Activated CD8-positive, alpha-beta T cell treated with anti-CD3 and anti-CD28 coated beads for 36 hours (primary cell): ENCODE measurements around the gene MAN2C1. TPM values are rescaled to one million over a fixed set of nuclear protein-coding genes. Genes with fewer than 3 reads are reported as not detected.

Source experiments
- ATAC-seq: fragments of 200-7000 bp; cut with Tn5 transposase; one replicate; pipeline ENCODE4 v1.10.0; 2021; ENCODE audit warnings: mild to moderate bottlenecking, moderate library complexity
- CTCF ChIA-PET: fragments of 350-600 bp; sonication (Branson Sonifier 250); formaldehyde crosslinking; loops from one replicate; lab custom pipeline; 2021; ENCODE audit warnings: antibody characterized with exemption; lab: Charles Lee
- POLR2A ChIA-PET: fragments of 350-600 bp; sonication (Branson Sonifier 250); formaldehyde crosslinking; loops from one replicate; lab custom pipeline; 2021; ENCODE audit warnings: antibody characterized with exemption; lab: Charles Lee
- DNase-seq: peaks from one replicate; pipeline ENCODE4 v3.0.0-alpha.2; 2020
- H3K27ac Mint-ChIP-seq: one replicate; pipeline ENCODE4 v1.8.0; 2021; ENCODE audit warnings: mild to moderate bottlenecking, mixed read lengths
- H3K27me3 Mint-ChIP-seq: one replicate; pipeline ENCODE4 v1.8.0; 2021; ENCODE audit warnings: mixed read lengths
- H3K36me3 Mint-ChIP-seq: one replicate; pipeline ENCODE4 v1.8.0; 2021; ENCODE audit warnings: low read depth, mixed read lengths
- H3K4me1 Mint-ChIP-seq: one replicate; pipeline ENCODE4 v1.8.0; 2021; ENCODE audit warnings: low read depth, mixed read lengths
- H3K4me3 Mint-ChIP-seq: one replicate; pipeline ENCODE4 v1.8.0; 2021; ENCODE audit warnings: mild to moderate bottlenecking, moderate library complexity, mixed read lengths
- H3K9me3 Mint-ChIP-seq: one replicate; pipeline ENCODE4 v1.8.0; 2021; ENCODE audit warnings: mixed read lengths
- CTCF ChIP-seq: fragments of 200-600 bp; IDR thresholded peaks from one replicate; pipeline ENCODE4 v1.8.0; 2022; ENCODE audit warnings: antibody characterized with exemption, mild to moderate bottlenecking
- intact Hi-C: fragments of 100-400 bp; cut with micrococcal nuclease; formaldehyde crosslinking; loops from one replicate; pipeline ENCODE4 v1.10.0; 2022
- microRNA-seq: library from miRNA; unstranded; fragments of <30 nt; microRNA quantifications from one replicate; pipeline ENCODE4 v1.2.0, GENCODE V29; 2022; ENCODE audit warnings: borderline microRNAs expressed, borderline replicate concordance
- total RNA-seq, 2 experiments: library from RNA; stranded (reverse); gene quantifications; one replicate each; pipeline ENCODE4 v1.2.3, GENCODE V29; 2021

Gene MAN2C1
- total RNA-seq, 2 experiments from 2014 or later = 170 to 181 TPM

DNA sequence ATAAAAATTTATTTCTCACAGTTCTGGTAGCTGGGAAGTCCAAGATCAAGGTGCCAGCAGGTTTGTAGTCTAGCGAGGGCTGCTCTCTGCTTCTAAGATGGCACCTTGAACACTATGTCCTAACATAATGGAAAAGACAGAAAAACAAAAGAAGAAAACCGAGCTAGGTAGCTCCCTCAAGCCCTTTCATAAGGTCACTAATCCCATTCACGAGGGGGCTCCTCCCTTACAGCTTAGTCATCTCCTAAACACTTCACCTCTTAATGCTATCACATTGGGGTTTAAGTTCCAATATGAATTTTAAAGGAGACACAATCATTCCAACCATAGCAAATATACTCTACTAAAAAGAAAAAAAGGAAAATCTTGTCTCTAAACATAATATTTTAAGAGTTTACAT, 62.2 kb downstream of the MAN2C1 start:
- no peak overlapping the region for H3K4me3 Mint-ChIP-seq
- no peaks in the 10 kb centered on the region for H3K36me3 Mint-ChIP-seq
- intact Hi-C loops = no loop called here
- no peak for DNase-seq
- H3K27ac Mint-ChIP-seq = no peak overlapping the region
- no peaks in the 10 kb centered on the region for H3K9me3 Mint-ChIP-seq
- no peak for ATAC-seq
- no peaks in the 10 kb centered on the region for H3K4me1 Mint-ChIP-seq
- no peak for TF ChIP-seq CTCF
- POLR2A ChIA-PET = no interaction called here
- H3K27me3 Mint-ChIP-seq = peaks cover 15% of the 10 kb centered on the region
- CTCF ChIA-PET = interaction anchor here (1.7 kb wide), 1 partner anchor 61 kb away, joined by 4 read pairs; no protein-coding TSS in a partner anchor

Small RNAs within 50 kb of the gene (microRNA-seq; reads per million reads assigned to microRNA genes)
- not detected for gene MIR631

Other genes with a start within 250 kb of the MAN2C1 start
- 10 to 100 TPM; 22.1 to 24.1 TPM for gene C15orf39, start 166.7 kb downstream of the MAN2C1 start, total RNA-seq
- not detected for gene GOLGA6C, start 110.3 kb downstream of the MAN2C1 start, total RNA-seq
- gene GOLGA6D, start 85.8 kb downstream of the MAN2C1 start, total RNA-seq = not detected
- gene COMMD4, start 32.5 kb downstream of the MAN2C1 start, total RNA-seq = 10 to 100 TPM; 67.1 to 72.3 TPM
- 10 to 100 TPM; 11.6 to 11.7 TPM for gene NEIL1, start 21.6 kb downstream of the MAN2C1 start, total RNA-seq
- 10 to 100 TPM; 67.5 to 72.4 TPM for gene SIN3A, start 83.1 kb upstream of the MAN2C1 start, total RNA-seq
- gene PTPN9, start 210.7 kb upstream of the MAN2C1 start, total RNA-seq = 10 to 100 TPM; 12.3 to 12.9 TPM